MCF 10A (cell line): ENCODE measurements around the gene NELL1. TPM values are rescaled to one million over a fixed set of nuclear protein-coding genes. Genes with fewer than 3 reads are reported as not detected.

ENCODE experiments used
- BruUV-seq: library from RNA; stranded (reverse); fragments of 400-500 nt; replicated peaks from 2 replicates; lab custom pipeline; 2021; lab: Mats Ljungman, UMichigan
- CTCF ChIA-PET: fragments of 300-600 bp; sonication (Branson Sonifier 250); formaldehyde crosslinking; extraction: SDS; loops from one replicate; lab custom pipeline; 2021; ENCODE audit warnings: antibody characterized with exemption, inconsistent platforms; lab: Yijun Ruan, JAX
- POLR2A ChIA-PET: fragments of 300-600, 350-650 bp; sonication (Branson Sonifier 250); formaldehyde crosslinking; extraction: SDS; loops from one replicate; lab custom pipeline; 2020; ENCODE audit warnings: antibody characterized with exemption, inconsistent platforms; lab: Yijun Ruan, JAX
- DNase-seq: peaks from one replicate; pipeline ENCODE4 v3.0.0-alpha.2; 2018; ENCODE audit not compliant: unreplicated experiment
- H3K27ac Mint-ChIP-seq: one replicate; pipeline ENCODE4 v1.8.0; 2022; ENCODE audit warnings: mild to moderate bottlenecking, low read depth, mixed read lengths; ENCODE audit not compliant: unreplicated experiment
- H3K27me3 Mint-ChIP-seq: one replicate; pipeline ENCODE4 v1.8.0; 2022; ENCODE audit warnings: mixed read lengths; ENCODE audit not compliant: insufficient read depth, unreplicated experiment
- H3K36me3 Mint-ChIP-seq: one replicate; pipeline ENCODE4 v1.8.0; 2022; ENCODE audit warnings: mild to moderate bottlenecking, moderate library complexity, mixed read lengths; ENCODE audit not compliant: insufficient read depth, unreplicated experiment
- H3K4me1 Mint-ChIP-seq: one replicate; pipeline ENCODE4 v1.8.0; 2022; ENCODE audit warnings: mixed read lengths; ENCODE audit not compliant: insufficient read depth, unreplicated experiment
- H3K4me3 Mint-ChIP-seq: one replicate; pipeline ENCODE4 v1.8.0; 2022; ENCODE audit warnings: mild to moderate bottlenecking, moderate library complexity, mixed read lengths; ENCODE audit not compliant: unreplicated experiment
- H3K9me3 Mint-ChIP-seq: one replicate; pipeline ENCODE4 v1.8.0; 2022; ENCODE audit warnings: mixed read lengths; ENCODE audit not compliant: unreplicated experiment
- intact Hi-C: fragments of 100-400 bp; cut with micrococcal nuclease; formaldehyde crosslinking; loops from 2 replicates; pipeline ENCODE4 v1.14.1; 2022
- total RNA-seq: library from RNA; stranded (reverse); gene quantifications from 2 replicates; pipeline ENCODE4 v1.2.3, GENCODE V29; 2022
- TF ChIP-seq, protein P1 (sequence below): fragments of 200-600 bp; IDR thresholded peaks from one replicate; pipeline ENCODE4 v1.8.0; 2022; ENCODE audit warnings: antibody characterized with exemption, mild to moderate bottlenecking; ENCODE audit not compliant: unreplicated experiment

NELL1 gene
- total RNA-seq, 1 experiment from 2014 or later = not detected

DNA sequence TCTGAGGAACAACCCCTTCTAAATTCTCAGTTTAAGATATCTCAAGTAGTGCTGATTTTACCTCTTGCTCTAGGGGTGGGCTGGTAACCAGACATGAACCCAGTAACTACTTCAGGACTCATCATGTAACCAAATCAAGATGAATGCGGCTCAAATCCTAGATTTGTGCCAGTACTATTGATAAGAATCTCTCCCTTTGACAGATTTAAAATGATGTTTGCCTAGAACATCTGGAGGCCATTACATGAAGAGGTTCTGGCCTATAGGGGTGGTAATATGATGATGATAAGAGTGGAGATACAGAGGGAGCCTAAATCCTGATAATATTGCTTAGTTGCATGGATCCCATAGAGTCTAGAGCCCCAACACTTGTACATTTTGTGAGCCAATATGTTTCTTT is 850.9 kb downstream of the NELL1 start:
- no TSS peak for BruUV-seq
- H3K36me3 Mint-ChIP-seq = peaks cover 6% of the 10 kb centered on the region
- H3K4me3 Mint-ChIP-seq = no peak overlapping the region
- no peak overlapping the region for H3K27ac Mint-ChIP-seq
- no peak for DNase-seq
- ChIA-PET POLR2A (no interaction called here), CTCF (no interaction called here)
- H3K9me3 Mint-ChIP-seq = peaks cover 48% of the 10 kb centered on the region
- intact Hi-C loops = no loop called here
- TF ChIP-seq, protein P1, sequence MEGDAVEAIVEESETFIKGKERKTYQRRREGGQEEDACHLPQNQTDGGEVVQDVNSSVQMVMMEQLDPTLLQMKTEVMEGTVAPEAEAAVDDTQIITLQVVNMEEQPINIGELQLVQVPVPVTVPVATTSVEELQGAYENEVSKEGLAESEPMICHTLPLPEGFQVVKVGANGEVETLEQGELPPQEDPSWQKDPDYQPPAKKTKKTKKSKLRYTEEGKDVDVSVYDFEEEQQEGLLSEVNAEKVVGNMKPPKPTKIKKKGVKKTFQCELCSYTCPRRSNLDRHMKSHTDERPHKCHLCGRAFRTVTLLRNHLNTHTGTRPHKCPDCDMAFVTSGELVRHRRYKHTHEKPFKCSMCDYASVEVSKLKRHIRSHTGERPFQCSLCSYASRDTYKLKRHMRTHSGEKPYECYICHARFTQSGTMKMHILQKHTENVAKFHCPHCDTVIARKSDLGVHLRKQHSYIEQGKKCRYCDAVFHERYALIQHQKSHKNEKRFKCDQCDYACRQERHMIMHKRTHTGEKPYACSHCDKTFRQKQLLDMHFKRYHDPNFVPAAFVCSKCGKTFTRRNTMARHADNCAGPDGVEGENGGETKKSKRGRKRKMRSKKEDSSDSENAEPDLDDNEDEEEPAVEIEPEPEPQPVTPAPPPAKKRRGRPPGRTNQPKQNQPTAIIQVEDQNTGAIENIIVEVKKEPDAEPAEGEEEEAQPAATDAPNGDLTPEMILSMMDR = no peak
- no peaks in the 10 kb centered on the region for H3K4me1 Mint-ChIP-seq
- H3K27me3 Mint-ChIP-seq = no peaks in the 10 kb centered on the region

DNA sequence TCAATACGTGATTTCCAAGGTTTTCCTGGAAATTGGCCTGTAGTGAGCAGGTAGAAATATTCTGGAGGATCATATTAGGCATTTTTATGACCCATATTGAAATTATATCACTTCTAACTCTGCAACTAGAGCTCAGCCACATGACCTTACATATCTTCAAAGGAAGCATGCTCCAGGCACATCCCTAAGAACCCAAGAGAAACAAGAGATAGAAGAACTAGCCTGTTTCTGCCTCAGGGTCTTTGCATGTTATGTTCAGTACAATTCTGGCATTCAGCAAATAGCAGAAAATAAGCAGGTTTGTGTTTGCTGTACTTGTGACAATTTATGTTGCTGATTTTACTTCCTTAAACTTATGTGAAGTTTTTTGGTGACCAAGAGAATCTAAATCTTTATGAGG is 859.8 kb downstream of the NELL1 start:
- BruUV-seq = no TSS peak
- Mint-ChIP-seq H3K4me1 (no peaks in the 10 kb centered on the region), H3K36me3 (no peaks in the 10 kb centered on the region), H3K27me3 (no peaks in the 10 kb centered on the region), H3K4me3 (no peak overlapping the region), H3K27ac (no peak overlapping the region), H3K9me3 (peaks cover 35% of the 10 kb centered on the region)
- CTCF ChIA-PET = no interaction called here
- POLR2A ChIA-PET = no interaction called here
- intact Hi-C loops = no loop called here
- DNase-seq = no peak
- TF ChIP-seq, protein P1 = no peak

DNA sequence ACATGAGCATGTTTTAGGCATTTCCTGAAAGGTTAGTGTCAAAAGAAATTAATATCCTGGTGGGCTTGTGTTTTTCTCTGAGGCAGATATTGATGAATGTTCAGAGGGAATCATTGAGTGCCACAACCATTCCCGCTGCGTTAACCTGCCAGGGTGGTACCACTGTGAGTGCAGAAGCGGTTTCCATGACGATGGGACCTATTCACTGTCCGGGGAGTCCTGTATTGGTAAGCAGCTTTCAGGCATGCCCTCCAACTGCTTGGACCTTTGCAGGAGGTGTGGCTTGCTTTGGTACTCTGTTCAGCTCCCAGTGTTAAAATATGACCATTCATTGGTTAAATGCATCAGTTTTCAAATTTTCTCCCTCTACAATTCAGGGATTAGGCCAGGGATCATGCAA is 864.9 kb downstream of the NELL1 start:
- no peak for DNase-seq
- CTCF ChIA-PET = no interaction called here
- Mint-ChIP-seq H3K9me3 (peaks cover 23% of the 10 kb centered on the region), H3K27ac (no peak overlapping the region), H3K4me3 (no peak overlapping the region), H3K27me3 (no peaks in the 10 kb centered on the region), H3K36me3 (no peaks in the 10 kb centered on the region), H3K4me1 (no peaks in the 10 kb centered on the region)
- no TSS peak for BruUV-seq
- POLR2A ChIA-PET = no interaction called here
- intact Hi-C loops = no loop called here
- TF ChIP-seq, protein P1 = no peak

GRCh38 chr11:21537980-21538379 is 868.6 kb downstream of the NELL1 start:
- peaks cover 31% of the 10 kb centered on the region for H3K9me3 Mint-ChIP-seq
- no peak for DNase-seq
- intact Hi-C loops = no loop called here
- H3K4me1 Mint-ChIP-seq = no peaks in the 10 kb centered on the region
- no peak overlapping the region for H3K27ac Mint-ChIP-seq
- no peaks in the 10 kb centered on the region for H3K27me3 Mint-ChIP-seq
- H3K4me3 Mint-ChIP-seq = no peak overlapping the region
- BruUV-seq = no TSS peak
- POLR2A ChIA-PET = no interaction called here
- TF ChIP-seq, protein P1 = no peak
- CTCF ChIA-PET = no interaction called here
- H3K36me3 Mint-ChIP-seq = no peaks in the 10 kb centered on the region
